ENCODE data around the gene ORM2.

GRCh38 chr9:114291886-114292590 is 37.6 kb upstream of the ORM2 start:
- TF ChIP-seq CTCF (IDR thresholded peaks at IDR 0.05): no peak
- no peak for TF ChIP-seq EZH2 (IDR thresholded peaks at IDR 0.05; ENCODE audit: borderline replicate concordance, insufficient read depth, low read depth, low read length, poor library complexity, severe bottlenecking)
